ENCODE results near the gene MAEA. TPM values are rescaled to one million over a fixed set of nuclear protein-coding genes. Genes with fewer than 3 reads are reported as not detected.

MAEA gene
- total RNA-seq, 1 donor from 2014 or later: 74.0 TPM

GRCh38 chr4:1348746-1349145 lies 59.1 kb downstream of the MAEA start:
- no peak for TF ChIP-seq CTCF (conservative IDR thresholded peaks at IDR 0.05)
- no peaks in the 10 kb centered on the region for H3K36me3 Mint-ChIP-seq (ENCODE audit: low read depth)
- H3K27me3 Mint-ChIP-seq (ENCODE audit: low read depth): no peaks in the 10 kb centered on the region
- peaks cover 30% of the 10 kb centered on the region for H3K4me1 Mint-ChIP-seq
- peak overlapping the region; percentile 92 for H3K4me3 Mint-ChIP-seq
- no peak overlapping the region for H3K27ac Mint-ChIP-seq (ENCODE audit: unreplicated experiment)
- no peaks in the 10 kb centered on the region for H3K9me3 Mint-ChIP-seq
- DNase-seq (ENCODE audit: low read depth, low spot score): no peak

- H3K27me3 Mint-ChIP-seq (ENCODE audit: low read depth): no peaks in the 10 kb centered on the region
- no peak for TF ChIP-seq CTCF (conservative IDR thresholded peaks at IDR 0.05)
- no peak overlapping the region for H3K27ac Mint-ChIP-seq (ENCODE audit: unreplicated experiment)
- H3K4me1 Mint-ChIP-seq: peaks cover 28% of the 10 kb centered on the region
- no peak for DNase-seq (ENCODE audit: low read depth, low spot score)
- no peaks in the 10 kb centered on the region for H3K9me3 Mint-ChIP-seq
- H3K36me3 Mint-ChIP-seq (ENCODE audit: low read depth): no peaks in the 10 kb centered on the region
- H3K4me3 Mint-ChIP-seq: peak overlapping the region; percentile 92
Observed at GRCh38 chr4:1349359-1350168, 59.9 kb downstream of the MAEA start.

GRCh38 chr4:1350169-1350520 lies 60.5 kb downstream of the MAEA start:
- no peak for DNase-seq (ENCODE audit: low read depth, low spot score)
- Mint-ChIP-seq H3K4me3 (peak overlapping the region; percentile 70), H3K27ac (ENCODE audit: unreplicated experiment) (no peak overlapping the region), H3K36me3 (ENCODE audit: low read depth) (no peaks in the 10 kb centered on the region), H3K4me1 (peaks cover 22% of the 10 kb centered on the region), H3K27me3 (ENCODE audit: low read depth) (no peaks in the 10 kb centered on the region), H3K9me3 (no peaks in the 10 kb centered on the region)
- no peak for TF ChIP-seq CTCF (conservative IDR thresholded peaks at IDR 0.05)

GRCh38 chr4:1351854-1352566 lies 62.3 kb downstream of the MAEA start:
- Mint-ChIP-seq H3K4me1 (peaks cover 20% of the 10 kb centered on the region), H3K36me3 (ENCODE audit: low read depth) (peaks cover 2% of the 10 kb centered on the region), H3K9me3 (no peaks in the 10 kb centered on the region), H3K27ac (ENCODE audit: unreplicated experiment) (peak overlapping the region; percentile 94), H3K4me3 (peak overlapping the region; percentile 75), H3K27me3 (ENCODE audit: low read depth) (no peaks in the 10 kb centered on the region)
- peak; percentile 92 for DNase-seq (ENCODE audit: low read depth, low spot score)
- TF ChIP-seq CTCF (conservative IDR thresholded peaks at IDR 0.05): peak; percentile 93

- DNase-seq (ENCODE audit: low read depth, low spot score): no peak
- Mint-ChIP-seq H3K9me3 (no peaks in the 10 kb centered on the region), H3K4me3 (no peak overlapping the region), H3K27ac (ENCODE audit: unreplicated experiment) (no peak overlapping the region), H3K4me1 (peaks cover 20% of the 10 kb centered on the region), H3K36me3 (ENCODE audit: low read depth) (peaks cover 2% of the 10 kb centered on the region), H3K27me3 (ENCODE audit: low read depth) (no peaks in the 10 kb centered on the region)
- TF ChIP-seq CTCF (conservative IDR thresholded peaks at IDR 0.05): no peak
Observed at GRCh38 chr4:1352567-1352900, 62.8 kb downstream of the MAEA start.

Measured in neural crest cell (in vitro differentiated cells).